Smooth muscle cell (in vitro differentiated cells): ENCODE results near the gene KRT222. TPM values are rescaled to one million over a fixed set of nuclear protein-coding genes. Genes with fewer than 3 reads are reported as not detected.

ENCODE experiments used
- DNase-seq: peaks from one replicate; lab custom pipeline; 2025; ENCODE audit not compliant: unreplicated experiment; lab: John Stamatoyannopoulos, UW
- H2AFZ ChIP-seq: fragments of 200-600 bp; sonication (generic); 2 replicates; pipeline ENCODE4 v1.6.0; 2016; ENCODE audit warnings: antibody characterized with exemption, low read depth, mild to moderate bottlenecking
- H3F3A ChIP-seq: fragments of 200-600 bp; sonication (generic); 2 replicates; pipeline ENCODE4 v1.6.0; 2017; ENCODE audit warnings: antibody characterized with exemption, low read depth
- H3K27ac ChIP-seq: fragments of 200-600 bp; sonication (generic); 2 replicates; pipeline ENCODE4 v1.5.1; 2016; ENCODE audit warnings: low read depth, mild to moderate bottlenecking
- H3K27me3 ChIP-seq: fragments of 200-600 bp; sonication (generic); 2 replicates; pipeline ENCODE4 v1.6.1; 2016; ENCODE audit warnings: low read depth, mild to moderate bottlenecking
- H3K36me3 ChIP-seq: fragments of 200-600 bp; sonication (generic); 2 replicates; pipeline ENCODE4 v1.5.1; 2016; ENCODE audit warnings: low read depth
- H3K4me1 ChIP-seq: fragments of 200-600 bp; sonication (generic); 2 replicates; pipeline ENCODE4 v1.5.1; 2016; ENCODE audit warnings: low read depth
- H3K4me2 ChIP-seq: fragments of 200-600 bp; sonication (generic); 2 replicates; pipeline ENCODE4 v1.6.0; 2016; ENCODE audit warnings: mild to moderate bottlenecking
- H3K4me3 ChIP-seq: fragments of 200-600 bp; sonication (generic); 2 replicates; pipeline ENCODE4 v1.5.1; 2016; ENCODE audit warnings: mild to moderate bottlenecking
- H3K79me2 ChIP-seq: fragments of 200-600 bp; sonication (generic); 2 replicates; pipeline ENCODE4 v1.6.0; 2016; ENCODE audit warnings: low read depth, mild to moderate bottlenecking
- H3K9ac ChIP-seq: fragments of 200-600 bp; sonication (generic); 2 replicates; pipeline ENCODE4 v1.6.0; 2016; ENCODE audit warnings: low read depth
- H3K9me3 ChIP-seq: fragments of 200-600 bp; sonication (generic); replicated peaks from 2 replicates; pipeline ENCODE4 v1.5.1; 2016; ENCODE audit warnings: low read depth
- H4K20me1 ChIP-seq: fragments of 200-600 bp; sonication (generic); 2 replicates; pipeline ENCODE4 v1.6.0; 2016; ENCODE audit warnings: low read depth
- CTCF ChIP-seq: fragments of 200-600 bp; sonication (generic); IDR thresholded peaks from 2 replicates; pipeline ENCODE4 v1.5.1; 2017; ENCODE audit warnings: borderline replicate concordance, mild to moderate bottlenecking, antibody characterized with exemption; ENCODE audit not compliant: insufficient read depth, poor library complexity, severe bottlenecking
- WGBS: methylation state at CpG from one replicate; pipeline ENCODE4 v1.1.7; 2016; ENCODE audit warnings: low lambda C conversion rate; 5-methylcytosine and 5-hydroxymethylcytosine counted together
- polyA plus RNA-seq: library from polyadenylated mRNA; unstranded; fragments of >200 nt; fragmentation: Nextera tagmentation; extraction: Ambion mirVana; gene quantifications from 2 replicates; pipeline ENCODE4 v1.2.1, GENCODE V29; 2016
- total RNA-seq: library from RNA; depleted of rRNA; stranded (reverse); fragments of >200 nt; gene quantifications from 2 replicates; pipeline ENCODE4 v1.2.3, GENCODE V29; 2014

The KRT222 gene
- total and polyA plus RNA-seq, 2 experiments from 2014 or later, result not detected

GRCh38 chr17:40646791-40647623 lies 18.0 kb downstream of the KRT222 start:
- H3K4me2 ChIP-seq, result peak overlapping the region; percentile 90
- peaks cover 19% of the 10 kb centered on the region for H4K20me1 ChIP-seq
- no peaks in the 10 kb centered on the region for H3K27me3 ChIP-seq
- H3K4me3 ChIP-seq, result peak overlapping the region; percentile 84
- H3K79me2 ChIP-seq, result peaks cover 55% of the 10 kb centered on the region
- peak overlapping the region; percentile 99 for H3K9ac ChIP-seq
- H3F3A ChIP-seq, result no peaks in the 10 kb centered on the region
- no peak for TF ChIP-seq CTCF
- H3K4me1 ChIP-seq, result peaks cover 22% of the 10 kb centered on the region
- no peaks in the 10 kb centered on the region for H3K9me3 ChIP-seq
- no peaks in the 10 kb centered on the region for H3K36me3 ChIP-seq
- 18% methylated on average over 18 of the region's 18 CpGs for WGBS
- peak overlapping the region; percentile 99 for H3K27ac ChIP-seq
- peak overlapping the region; percentile 99 for H2AFZ ChIP-seq
- no peak for DNase-seq

- H3K27me3 ChIP-seq, result no peaks in the 10 kb centered on the region
- no peak overlapping the region for H3K27ac ChIP-seq
- peaks cover 29% of the 10 kb centered on the region for H4K20me1 ChIP-seq
- peak overlapping the region; percentile 90 for H3K4me2 ChIP-seq
- no peak overlapping the region for H3K9ac ChIP-seq
- H3F3A ChIP-seq, result no peaks in the 10 kb centered on the region
- no peaks in the 10 kb centered on the region for H3K9me3 ChIP-seq
- 97% methylated on average over 2 of the region's 2 CpGs for WGBS
- no peak overlapping the region for H2AFZ ChIP-seq
- peaks cover 22% of the 10 kb centered on the region for H3K4me1 ChIP-seq
- peaks cover 7% of the 10 kb centered on the region for H3K36me3 ChIP-seq
- TF ChIP-seq CTCF, result no peak
- no peak for DNase-seq
- H3K4me3 ChIP-seq, result peak overlapping the region; percentile 84
- H3K79me2 ChIP-seq, result peaks cover 65% of the 10 kb centered on the region
Measured at GRCh38 chr17:40645943-40646342, 19.0 kb downstream of the KRT222 start.

GRCh38 chr17:40645291-40645690 lies 19.7 kb downstream of the KRT222 start:
- H3K27me3 ChIP-seq, result no peaks in the 10 kb centered on the region
- H3K9ac ChIP-seq, result no peak overlapping the region
- DNase-seq, result no peak
- H3K4me2 ChIP-seq, result peak overlapping the region; percentile 90
- no peak overlapping the region for H2AFZ ChIP-seq
- no peak overlapping the region for H3K27ac ChIP-seq
- TF ChIP-seq CTCF, result no peak
- H3K4me3 ChIP-seq, result peak overlapping the region; percentile 84
- H3K79me2 ChIP-seq, result peaks cover 72% of the 10 kb centered on the region
- H3K36me3 ChIP-seq, result peaks cover 7% of the 10 kb centered on the region
- H4K20me1 ChIP-seq, result peaks cover 35% of the 10 kb centered on the region
- H3F3A ChIP-seq, result no peaks in the 10 kb centered on the region
- H3K9me3 ChIP-seq, result no peaks in the 10 kb centered on the region
- peaks cover 22% of the 10 kb centered on the region for H3K4me1 ChIP-seq

GRCh38 chr17:40637931-40638330 lies 27.0 kb downstream of the KRT222 start:
- Histone ChIP-seq H3F3A (no peaks in the 10 kb centered on the region), H3K9ac (no peak overlapping the region), H3K4me2 (no peak overlapping the region), H3K79me2 (peaks cover 35% of the 10 kb centered on the region), H3K4me3 (no peak overlapping the region), H3K27ac (no peak overlapping the region), H3K9me3 (no peaks in the 10 kb centered on the region), H3K36me3 (peaks cover 42% of the 10 kb centered on the region), H4K20me1 (peaks cover 61% of the 10 kb centered on the region), H2AFZ (no peak overlapping the region), H3K4me1 (no peaks in the 10 kb centered on the region), H3K27me3 (no peaks in the 10 kb centered on the region)
- TF ChIP-seq CTCF, result no peak
- WGBS, result 98% methylated on average over 2 of the region's 2 CpGs
- DNase-seq, result no peak
